C4-2B (cell line): ENCODE data around the gene RNASE7.

Source experiments
- CTCF ChIP-seq: fragments of 450-650 bp; conservative IDR thresholded peaks from 2 replicates; pipeline ENCODE4 v1.5.1; 2017; ENCODE audit warnings: mild to moderate bottlenecking
- ZFX ChIP-seq: fragments of 450-650 bp; IDR thresholded peaks from 2 replicates; pipeline ENCODE4 v1.6.1; 2017

GRCh38 chr14:21030531-21030930, 11.6 kb upstream of the RNASE7 start:
- TF ChIP-seq CTCF (no peak), ZFX (no peak)
